ENCODE measurements around the gene CAVIN2.

GRCh38 chr2:191846515-191847476, at the start of gene CAVIN2:
- no peak for TF ChIP-seq CTCF (IDR thresholded peaks at IDR 0.05)
- TF ChIP-seq POLR2AphosphoS5 (IDR thresholded peaks at IDR 0.05; ENCODE audit: insufficient read depth in 1 of 2, low read depth in 1 of 2) = peak; percentile 54 to 92
